ENCODE measurements around the gene RRAD.

RRAD gene

GRCh38 chr16:66917741-66918140 is 7.6 kb downstream of the RRAD start:
- DNase-seq (ENCODE audit: low spot score) = no peak

GRCh38 chr16:66916518-66916917 is 8.8 kb downstream of the RRAD start:
- DNase-seq (ENCODE audit: low spot score) = no peak

GRCh38 chr16:66915041-66915440 is 10.3 kb downstream of the RRAD start:
- DNase-seq (ENCODE audit: low spot score) = no peak

- no peak for DNase-seq (ENCODE audit: low spot score)
Observed at GRCh38 chr16:66914541-66914940, 10.8 kb downstream of the RRAD start.

GRCh38 chr16:66913711-66914110 is 11.6 kb downstream of the RRAD start:
- no peak for DNase-seq (ENCODE audit: low spot score)

GRCh38 chr16:66913081-66913480 is 12.3 kb downstream of the RRAD start:
- no peak for DNase-seq (ENCODE audit: low spot score)

GRCh38 chr16:66911801-66912200 is 13.5 kb downstream of the RRAD start:
- DNase-seq (ENCODE audit: low spot score) = no peak

GRCh38 chr16:66911112-66911511 is 14.2 kb downstream of the RRAD start:
- no peak for DNase-seq (ENCODE audit: low spot score)

- no peak for DNase-seq (ENCODE audit: low spot score)
Observed at GRCh38 chr16:66910175-66910940, 15.0 kb downstream of the RRAD start.

GRCh38 chr16:66908762-66909559 is 16.4 kb downstream of the RRAD start:
- DNase-seq (ENCODE audit: low spot score) = no peak

GRCh38 chr16:66908116-66908515 is 17.2 kb downstream of the RRAD start:
- DNase-seq (ENCODE audit: low spot score) = no peak

GRCh38 chr16:66906916-66907836 is 18.2 kb downstream of the RRAD start:
- DNase-seq (ENCODE audit: low spot score) = no peak

- no peak for DNase-seq (ENCODE audit: low spot score)
Observed at GRCh38 chr16:66905633-66906539, 19.4 kb downstream of the RRAD start.

GRCh38 chr16:66904846-66905632 is 20.3 kb downstream of the RRAD start:
- DNase-seq (ENCODE audit: low spot score) = no peak

GRCh38 chr16:66904428-66904845 is 20.9 kb downstream of the RRAD start:
- no peak for DNase-seq (ENCODE audit: low spot score)

- no peak for DNase-seq (ENCODE audit: low spot score)
Observed at GRCh38 chr16:66903544-66904427, 21.5 kb downstream of the RRAD start.

GRCh38 chr16:66902648-66903543 is 22.4 kb downstream of the RRAD start:
- no peak for DNase-seq (ENCODE audit: low spot score)

GRCh38 chr16:66901626-66902025 is 23.7 kb downstream of the RRAD start:
- no peak for DNase-seq (ENCODE audit: low spot score)

All from COLO829 (cell line).